Thymus (tissue), 11 donors: ENCODE measurements around the gene FRMD4A. TPM values are rescaled to one million over a fixed set of nuclear protein-coding genes. Genes with fewer than 3 reads are reported as not detected.
A peak's percentile ranks its signal among the peaks of the same experiment; 100 is the strongest.

Experiments used
- DNase-seq, 9 donors: peaks; one replicate each; pipeline ENCODE4 v3.0.0-alpha.2; 2013; ENCODE audit warnings: low spot score in 9 of 9, low read depth in 6 of 9, missing footprints in 1 of 9
- H3K27ac ChIP-seq, 2 donors: one replicate each; pipeline ENCODE4 v1.5.1; 2013; ENCODE audit warnings: control low read depth in 1 of 2, low read depth in 1 of 2, low read length in 1 of 2, mild to moderate bottlenecking in 1 of 2, moderate library complexity in 1 of 2
- H3K27me3 ChIP-seq, 2 donors: one replicate each; pipeline ENCODE4 v1.5.1; 2013; ENCODE audit warnings: low read length in 1 of 2; ENCODE audit not compliant: control insufficient read depth in 2 of 2, insufficient read depth in 1 of 2
- H3K36me3 ChIP-seq, 2 donors: one replicate each; pipeline ENCODE4 v1.5.1; 2013; ENCODE audit warnings: low read length in 1 of 2, mild to moderate bottlenecking in 1 of 2, moderate library complexity in 1 of 2; ENCODE audit not compliant: control insufficient read depth in 2 of 2, insufficient read depth in 2 of 2
- H3K4me1 ChIP-seq, 2 donors: one replicate each; pipeline ENCODE4 v1.5.1; 2013; ENCODE audit warnings: low read length in 2 of 2; ENCODE audit not compliant: control insufficient read depth in 2 of 2, insufficient read depth in 2 of 2
- H3K4me3 ChIP-seq, 2 donors: one replicate each; pipeline ENCODE4 v1.5.1; 2013; ENCODE audit warnings: low read length in 2 of 2, control low read depth in 1 of 2, mild to moderate bottlenecking in 1 of 2
- H3K9me3 ChIP-seq, 2 donors: one replicate each; pipeline ENCODE4 v1.5.1; 2013; ENCODE audit warnings: low read length in 1 of 2, mild to moderate bottlenecking in 1 of 2; ENCODE audit not compliant: control insufficient read depth in 2 of 2, insufficient read depth in 1 of 2
- WGBS: extraction: QIAGEN DNeasy Blood & Tissue Kit; methylation state at CpG from one replicate; pipeline ENCODE4 v1.1.7; 2013; 5-methylcytosine and 5-hydroxymethylcytosine counted together
- polyA plus RNA-seq: library from polyadenylated mRNA; stranded (reverse); fragments of 200-250 nt; gene quantifications from one replicate; pipeline ENCODE4 v1.2.3, GENCODE V29; 2013
- total RNA-seq: library from RNA; stranded (reverse); fragments of 120-200 nt; gene quantifications from one replicate; pipeline ENCODE4 v1.2.4, GENCODE V29; 2013
- donor health status: healthy.

FRMD4A gene
- total and polyA plus RNA-seq, 2 donors: 13.3 to 16.2 TPM

DNA sequence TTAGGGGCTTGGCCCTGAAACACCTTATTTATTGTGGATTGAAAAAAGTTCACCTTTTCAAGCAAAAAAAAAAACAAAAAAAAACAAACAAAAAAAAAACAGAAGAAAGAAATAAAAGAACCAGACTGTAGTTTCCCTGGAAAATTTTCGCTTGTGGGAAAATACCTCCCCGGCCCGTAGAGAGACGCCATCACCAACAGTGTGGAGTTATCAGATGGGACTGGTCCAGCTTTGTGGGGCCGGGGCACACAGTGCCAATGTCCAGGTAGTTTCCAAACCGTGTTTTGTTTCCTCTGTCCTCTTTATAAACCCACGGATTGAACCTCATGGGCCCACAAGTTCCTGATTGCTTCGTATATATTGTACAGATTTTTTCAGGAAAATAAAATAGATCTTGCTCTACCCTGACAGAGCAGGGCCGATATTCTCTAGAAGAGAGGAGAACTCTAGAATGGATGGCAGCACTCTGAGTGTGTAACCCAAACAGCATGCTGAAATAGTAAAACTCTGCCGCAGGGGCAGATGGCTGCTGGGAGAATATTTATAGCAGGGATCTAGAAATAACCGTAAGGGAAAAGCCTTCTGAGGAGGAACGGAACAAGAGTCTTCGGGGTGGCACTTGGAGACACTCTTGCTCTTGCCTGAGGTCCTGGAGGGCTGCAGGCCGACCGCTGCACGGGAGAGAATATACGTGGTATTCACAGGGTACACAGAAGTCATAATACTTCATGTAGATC lies 241.0 kb downstream of the FRMD4A start:
- Histone ChIP-seq H3K4me1 (peaks cover 0 to 3% of the 10 kb centered on the region in 2 donors), H3K9me3 (no peaks in the 10 kb centered on the region), H3K27me3 (peaks cover 0 to 4% of the 10 kb centered on the region in 2 donors), H3K36me3 (no peaks in the 10 kb centered on the region), H3K4me3 (no peak overlapping the region), H3K27ac (no peak overlapping the region)
- no peak for DNase-seq
- 94% methylated on average over 17 of the region's 17 CpGs for WGBS

DNA sequence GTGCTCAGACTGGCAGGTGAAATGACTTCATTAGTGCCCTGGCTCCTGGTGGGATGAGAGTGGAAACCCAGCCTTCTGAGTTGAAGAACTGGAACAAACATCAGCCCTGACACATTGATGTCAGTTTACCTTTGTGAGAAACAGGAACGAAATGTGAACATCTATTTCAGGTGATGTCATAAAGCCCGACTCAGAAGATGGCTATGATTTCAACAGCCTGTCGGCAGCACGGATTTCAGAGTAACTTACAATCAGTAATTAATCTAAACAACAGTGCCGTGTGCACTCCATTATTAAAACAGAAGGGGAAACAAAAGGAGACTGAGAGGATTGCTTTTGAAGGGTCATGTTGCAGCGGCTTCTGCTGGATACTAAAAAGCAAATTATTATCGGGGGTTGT lies 243.2 kb downstream of the FRMD4A start:
- peaks cover 0 to 5% of the 10 kb centered on the region in 2 donors for H3K27me3 ChIP-seq
- no peak for DNase-seq
- no peaks in the 10 kb centered on the region for H3K36me3 ChIP-seq
- peaks cover 0 to 3% of the 10 kb centered on the region in 2 donors for H3K4me1 ChIP-seq
- H3K9me3 ChIP-seq: no peaks in the 10 kb centered on the region
- 96% methylated on average over 7 of the region's 7 CpGs for WGBS
- H3K27ac ChIP-seq: no peak overlapping the region
- no peak overlapping the region for H3K4me3 ChIP-seq

DNA sequence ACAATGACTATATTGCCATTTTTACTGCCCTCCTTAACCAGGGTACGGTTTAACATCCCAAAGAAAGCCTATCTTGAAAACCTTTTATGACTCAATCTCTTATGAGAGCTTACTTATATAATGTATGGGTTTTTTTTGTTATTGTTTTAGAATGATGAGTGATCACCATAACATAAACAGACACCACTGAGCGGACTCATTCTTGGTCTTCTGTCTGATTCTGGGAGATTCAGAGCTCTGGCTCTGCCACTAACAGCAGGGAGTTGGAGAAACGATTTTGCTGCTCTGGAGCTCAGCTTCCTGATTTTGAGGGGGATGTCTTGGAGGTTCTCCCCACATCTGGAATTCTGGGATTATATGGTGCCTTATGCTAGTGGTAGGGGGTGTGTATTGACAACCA lies 244.1 kb downstream of the FRMD4A start:
- no peak overlapping the region for H3K27ac ChIP-seq
- peaks cover 0 to 5% of the 10 kb centered on the region in 2 donors for H3K27me3 ChIP-seq
- 89% methylated on average over 3 of the region's 3 CpGs for WGBS
- no peaks in the 10 kb centered on the region for H3K36me3 ChIP-seq
- H3K9me3 ChIP-seq: no peaks in the 10 kb centered on the region
- H3K4me3 ChIP-seq: no peak overlapping the region
- DNase-seq: no peak
- peaks cover 0 to 3% of the 10 kb centered on the region in 2 donors for H3K4me1 ChIP-seq

DNA sequence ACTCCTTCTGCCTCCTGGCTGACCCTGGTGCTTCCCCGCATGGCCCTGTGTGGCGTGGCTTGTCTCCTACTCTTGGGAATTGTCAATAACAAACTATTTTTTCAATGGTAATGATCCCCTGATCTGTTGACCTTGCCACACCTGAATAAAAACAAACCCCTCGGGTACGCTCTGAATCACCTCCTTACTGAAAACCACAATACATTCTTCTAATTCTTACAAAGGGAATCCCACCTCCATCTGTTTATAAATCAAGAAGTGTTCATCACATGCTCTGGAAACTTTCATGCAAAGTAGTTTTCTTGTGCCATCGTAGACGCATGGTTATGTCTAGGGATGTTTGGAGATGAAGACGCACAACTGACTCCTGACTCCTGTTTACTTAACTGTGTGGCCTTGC lies 245.8 kb downstream of the FRMD4A start:
- no peak for DNase-seq
- Histone ChIP-seq H3K4me3 (no peak overlapping the region), H3K4me1 (peaks cover 0 to 3% of the 10 kb centered on the region in 2 donors), H3K36me3 (no peaks in the 10 kb centered on the region), H3K27me3 (peaks cover 0 to 6% of the 10 kb centered on the region in 2 donors), H3K27ac (no peak overlapping the region), H3K9me3 (no peaks in the 10 kb centered on the region)
- WGBS: 95% methylated on average over 7 of the region's 7 CpGs

DNA sequence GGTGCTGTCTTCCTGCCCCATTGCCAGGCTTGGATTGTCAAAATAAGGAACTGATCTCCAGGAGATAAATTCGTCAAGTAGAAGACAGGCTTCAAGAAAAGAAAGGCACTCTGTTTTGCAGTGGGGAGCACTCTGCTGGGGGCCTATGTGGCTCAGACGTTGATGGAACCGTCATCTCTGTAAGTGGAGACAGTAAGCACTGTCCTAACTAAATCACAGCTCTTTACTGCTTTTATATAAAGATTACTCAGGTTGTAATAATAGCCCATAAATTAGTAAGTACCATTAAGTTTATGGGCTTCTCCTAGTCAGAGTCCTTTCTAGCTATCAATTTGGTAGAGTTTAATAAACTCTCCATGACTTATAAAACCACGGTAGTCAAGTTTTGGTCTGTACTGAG lies 249.9 kb downstream of the FRMD4A start:
- Histone ChIP-seq H3K27ac (no peak overlapping the region), H3K4me1 (no peaks in the 10 kb centered on the region), H3K4me3 (no peak overlapping the region), H3K36me3 (no peaks in the 10 kb centered on the region), H3K27me3 (peaks cover 0 to 9% of the 10 kb centered on the region in 2 donors), H3K9me3 (peaks cover 0 to 5% of the 10 kb centered on the region in 2 donors)
- 79% methylated on average over 4 of the region's 4 CpGs for WGBS
- DNase-seq: no peak

DNA sequence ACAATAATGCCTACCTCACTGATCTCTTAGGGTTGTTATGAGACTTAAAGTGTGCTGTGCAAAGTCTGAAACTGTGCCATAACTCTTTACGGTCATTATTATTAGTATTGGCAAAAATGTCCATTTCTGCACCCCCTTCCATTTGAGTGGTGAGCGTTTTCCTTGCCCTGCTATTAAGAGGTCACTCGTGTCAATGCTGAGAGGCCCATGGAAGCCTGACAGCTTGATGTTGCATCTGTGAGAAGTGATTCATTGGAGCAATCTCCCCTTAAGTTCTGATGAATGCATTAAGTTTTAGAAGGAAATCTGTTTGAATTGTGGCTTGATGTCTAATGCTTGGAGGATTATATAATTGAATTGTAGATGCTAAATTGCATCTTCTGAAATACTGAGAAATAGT lies 253.3 kb downstream of the FRMD4A start:
- Histone ChIP-seq H3K4me3 (no peak overlapping the region), H3K4me1 (no peaks in the 10 kb centered on the region), H3K9me3 (peaks cover 0 to 5% of the 10 kb centered on the region in 2 donors), H3K36me3 (no peaks in the 10 kb centered on the region), H3K27me3 (peaks cover 0 to 3% of the 10 kb centered on the region in 2 donors), H3K27ac (no peak overlapping the region)
- WGBS: 94% methylated on average over 3 of the region's 3 CpGs
- no peak for DNase-seq

DNA sequence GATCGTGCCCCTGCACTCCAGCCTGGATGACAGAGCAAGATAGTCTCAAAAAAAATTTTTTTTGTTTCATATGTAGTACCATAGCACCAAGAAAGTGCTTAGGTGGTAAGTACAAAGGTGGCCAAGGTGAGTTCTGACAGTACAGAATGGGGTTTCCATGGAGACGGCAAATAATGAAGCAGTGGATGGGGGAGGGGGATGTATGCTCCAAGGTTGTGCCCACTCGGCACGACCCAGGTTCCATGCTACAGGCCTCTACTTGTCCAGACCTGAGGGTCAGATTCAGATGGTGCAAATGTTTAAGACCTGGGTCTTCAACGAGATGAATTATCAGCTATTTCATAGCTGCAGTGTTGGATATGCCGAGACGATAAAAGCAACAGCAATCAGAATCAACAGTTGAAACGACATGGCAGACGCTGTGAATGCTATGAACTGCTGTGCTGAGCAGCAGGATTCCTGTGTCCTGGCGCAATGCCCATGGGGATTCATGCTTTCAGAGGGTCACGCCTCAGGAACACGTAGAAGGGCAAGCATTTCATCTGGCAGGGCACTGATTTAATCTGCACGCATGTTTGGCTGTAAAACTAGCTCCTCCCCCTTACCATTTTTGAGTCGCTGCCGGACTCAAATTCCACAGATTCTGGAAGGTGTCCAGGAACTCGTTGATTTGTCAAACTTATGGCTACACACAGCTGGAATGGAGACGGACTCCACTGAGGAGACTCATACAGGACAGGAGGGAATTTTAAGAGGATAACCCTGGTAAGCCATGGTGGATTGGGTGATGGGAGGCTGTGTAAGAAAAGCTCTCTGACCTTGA lies 256.5 kb downstream of the FRMD4A start:
- Histone ChIP-seq H3K4me1 (no peaks in the 10 kb centered on the region), H3K27ac (peak overlapping the region in 1 of 2 donors; percentile 50), H3K4me3 (no peak overlapping the region), H3K36me3 (no peaks in the 10 kb centered on the region), H3K27me3 (no peaks in the 10 kb centered on the region), H3K9me3 (peaks cover 0 to 5% of the 10 kb centered on the region in 2 donors)
- DNase-seq: peak in 3 of 9 donors; percentile 11 to 33 (median 15)
- WGBS: 88% methylated on average over 17 of the region's 17 CpGs

DNA sequence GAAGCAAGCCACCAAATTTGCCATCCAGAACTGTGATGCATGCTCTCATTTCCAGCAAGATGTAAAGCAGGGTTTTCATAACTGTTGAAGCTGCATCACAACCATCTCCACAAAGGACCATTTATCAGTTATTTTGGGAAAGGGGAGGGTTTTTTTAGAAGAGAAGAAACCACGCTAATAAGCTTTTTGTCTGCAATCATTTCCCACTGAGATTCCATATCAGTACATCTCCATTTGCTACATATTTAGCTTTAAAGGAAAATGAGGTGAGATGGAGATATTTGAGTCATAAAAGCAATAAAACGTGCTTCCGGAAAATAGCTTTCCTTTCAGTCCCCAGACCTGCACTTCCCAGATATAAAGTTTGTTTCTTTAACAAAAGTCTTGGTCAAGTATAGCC lies 258.2 kb downstream of the FRMD4A start:
- H3K27me3 ChIP-seq: no peaks in the 10 kb centered on the region
- 93% methylated on average over 3 of the region's 3 CpGs for WGBS

DNA sequence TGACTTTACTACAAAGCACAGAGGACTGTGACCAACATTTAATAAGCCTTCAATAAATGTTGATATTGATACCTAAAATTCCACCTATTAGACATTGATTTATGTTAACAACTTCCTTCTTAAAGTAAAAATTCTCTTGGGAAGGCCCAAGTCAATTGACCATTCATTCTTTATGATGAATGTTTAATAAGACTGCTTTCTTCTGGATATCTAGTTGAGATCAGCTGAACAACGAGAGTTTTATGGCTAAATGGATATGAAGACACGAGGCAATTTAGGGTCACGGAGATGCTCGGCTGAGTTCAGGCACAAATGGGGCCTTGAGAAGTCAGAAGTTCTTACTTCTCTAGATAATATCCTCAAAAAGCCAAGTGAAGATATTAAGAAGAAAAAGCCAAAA lies 258.8 kb downstream of the FRMD4A start:
- Histone ChIP-seq H3K4me1 (no peaks in the 10 kb centered on the region), H3K27me3 (no peaks in the 10 kb centered on the region), H3K27ac (no peak overlapping the region), H3K4me3 (no peak overlapping the region), H3K36me3 (no peaks in the 10 kb centered on the region), H3K9me3 (no peaks in the 10 kb centered on the region)
- DNase-seq: no peak
- 96% methylated on average over 4 of the region's 4 CpGs for WGBS

More for the DNA sequence above, 258.2 kb downstream of the FRMD4A start:
- Histone ChIP-seq H3K4me3 (no peak overlapping the region), H3K4me1 (no peaks in the 10 kb centered on the region), H3K9me3 (no peaks in the 10 kb centered on the region), H3K27ac (no peak overlapping the region), H3K36me3 (no peaks in the 10 kb centered on the region)
- DNase-seq: no peak
